Stimulated activated CD8-positive, alpha-beta memory T cell treated with anti-CD3 and anti-CD28 coated beads, Interleukin-7, amount 100 ng/mL, for 1 hour (primary cell): Measurements from ENCODE around the gene UGT1A1.

ENCODE experiments used
- DNase-seq, 2 donors: peaks; one replicate each; pipeline ENCODE4 v3.0.0-alpha.2; 2020; ENCODE audit warnings: low read depth in 2 of 2

The UGT1A1 gene

DNA sequence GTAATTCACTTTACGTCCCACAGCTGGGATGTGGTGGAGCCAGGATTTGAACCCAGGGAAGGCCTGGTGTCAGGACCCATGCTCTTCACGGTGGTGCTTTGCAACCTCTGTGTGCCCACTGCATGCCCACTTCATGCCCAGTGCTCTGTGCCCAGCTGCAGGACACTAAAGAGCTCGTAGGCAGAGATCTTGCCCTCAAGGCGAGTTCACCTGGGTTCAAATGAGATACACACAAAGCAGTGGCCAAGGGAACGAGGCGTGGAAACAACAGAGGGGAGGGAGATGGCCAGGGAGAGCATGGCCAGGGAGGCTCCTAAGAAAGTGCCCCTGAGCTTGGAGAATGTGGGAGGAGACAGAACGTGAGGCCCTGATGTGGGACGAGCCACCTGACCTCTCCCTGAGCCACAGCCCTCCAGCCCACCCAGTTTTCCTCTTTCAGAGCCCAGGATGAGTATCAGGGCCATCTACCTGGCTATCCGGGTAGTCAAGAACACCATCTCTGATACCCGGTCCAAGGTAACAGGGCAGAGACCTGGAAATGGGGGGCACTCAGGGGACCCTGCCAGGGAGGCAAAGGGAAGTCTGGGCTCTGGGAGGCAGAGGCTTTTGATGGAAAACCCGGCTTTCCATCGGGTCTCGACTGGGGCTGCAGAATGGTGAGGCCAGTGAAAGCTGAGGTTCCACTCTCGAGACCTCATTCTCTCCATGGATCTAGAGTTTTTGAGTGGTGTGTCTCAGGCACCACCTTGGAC lies 38.4 kb downstream of the UGT1A1 start:
- no peak for DNase-seq

DNA sequence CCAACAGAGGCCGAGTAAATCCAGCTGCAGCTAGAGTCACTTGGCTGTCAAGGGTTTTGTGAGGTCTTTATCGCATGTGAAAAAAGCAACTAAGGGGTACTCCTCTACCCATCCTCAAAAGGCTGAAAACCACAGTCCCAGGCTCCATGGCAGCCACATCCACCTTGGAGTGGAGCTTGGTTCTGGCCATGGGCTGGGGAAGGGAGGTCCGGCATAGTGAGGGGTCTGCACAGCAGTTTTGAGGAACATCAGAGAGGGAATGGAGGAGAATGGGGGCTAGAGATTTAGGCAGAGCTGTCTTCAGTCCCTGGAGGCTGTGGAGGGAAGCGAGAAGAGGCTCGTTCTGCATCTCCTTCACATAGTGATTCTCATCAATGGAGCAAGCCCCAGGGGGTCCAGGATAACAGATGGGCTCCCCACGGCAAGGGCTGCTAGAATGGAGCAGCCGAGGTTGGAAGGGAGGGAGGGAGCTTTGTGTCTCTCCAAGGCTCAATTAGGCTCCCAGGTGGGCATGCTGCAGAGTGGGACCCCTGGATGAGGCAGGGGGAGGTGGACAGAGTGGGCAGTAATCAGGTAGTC lies 39.1 kb downstream of the UGT1A1 start:
- no peak for DNase-seq

DNA sequence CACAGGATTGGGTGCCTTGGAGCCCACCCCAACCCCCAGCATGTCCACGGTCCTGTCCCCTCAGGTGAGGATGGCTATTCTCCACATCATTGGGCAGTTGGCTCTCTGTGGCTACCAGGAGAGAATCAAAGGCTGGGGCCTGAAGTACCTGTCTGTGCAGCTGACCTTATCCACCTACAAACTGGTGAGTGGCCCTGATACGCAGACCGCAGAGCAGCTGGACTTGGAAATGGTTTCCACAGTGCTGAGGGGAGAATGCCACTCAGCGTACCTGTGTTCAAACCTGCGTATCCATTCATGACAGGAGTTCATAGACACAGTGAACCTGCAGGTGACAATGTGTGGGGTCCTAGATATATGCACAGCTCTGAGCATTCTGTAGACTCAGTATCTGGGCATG lies 39.6 kb downstream of the UGT1A1 start:
- DNase-seq, result no peak

DNA sequence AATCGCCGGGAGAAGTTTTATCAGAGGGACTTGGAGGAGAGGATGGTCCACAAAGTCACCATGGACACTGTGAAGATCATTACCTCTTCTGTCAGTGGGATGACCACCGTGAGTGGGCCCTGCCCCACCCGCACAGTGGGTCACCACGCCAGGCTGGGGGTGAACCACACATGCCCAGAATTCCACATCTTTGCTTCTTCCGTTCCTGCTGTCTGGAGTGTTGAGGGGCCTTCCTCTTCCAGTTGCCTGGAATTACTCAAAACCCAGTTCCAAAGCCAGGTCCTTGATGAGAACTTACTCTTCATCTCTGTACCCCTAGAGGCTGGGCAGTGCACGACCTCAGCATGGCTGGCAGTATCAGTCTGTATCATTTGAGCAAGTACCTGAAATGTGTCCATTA lies 40.1 kb downstream of the UGT1A1 start:
- no peak for DNase-seq

DNA sequence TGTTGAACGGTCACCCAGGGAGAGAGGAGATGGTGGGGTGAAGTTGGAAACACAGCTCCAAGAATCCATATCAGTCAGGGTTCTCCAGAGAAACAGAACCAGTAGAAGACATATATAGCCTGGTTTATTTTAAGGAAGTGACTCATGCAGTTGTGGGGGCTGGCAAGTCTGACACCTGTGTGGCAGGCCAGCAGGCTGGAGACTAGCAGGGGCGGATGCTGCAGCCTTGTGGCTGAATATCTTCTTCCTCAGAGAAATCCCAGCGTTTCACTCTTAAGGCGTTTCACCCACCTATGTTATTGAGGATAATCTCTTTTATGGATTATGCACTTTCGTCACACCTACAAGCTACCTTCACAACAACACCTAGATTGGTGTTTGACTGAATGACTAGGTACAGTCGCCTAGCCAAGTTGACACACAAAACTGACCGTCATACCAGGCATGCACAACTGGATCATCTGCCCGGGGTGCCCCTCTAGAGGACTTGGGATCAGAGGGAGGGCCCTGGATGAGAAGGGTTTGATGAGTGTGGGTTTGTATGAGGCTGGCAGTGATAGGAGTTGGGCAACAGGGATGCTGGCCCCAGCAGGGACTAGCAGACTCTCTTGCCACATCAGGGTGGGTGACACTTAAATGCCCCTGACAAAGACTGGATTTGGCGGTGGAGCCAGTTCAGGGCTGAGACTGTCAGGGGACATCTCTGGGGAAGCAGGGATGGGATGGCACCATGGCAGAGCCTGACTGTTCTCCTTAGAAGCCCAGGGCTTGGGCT lies 41.5 kb downstream of the UGT1A1 start:
- DNase-seq, result no peak

DNA sequence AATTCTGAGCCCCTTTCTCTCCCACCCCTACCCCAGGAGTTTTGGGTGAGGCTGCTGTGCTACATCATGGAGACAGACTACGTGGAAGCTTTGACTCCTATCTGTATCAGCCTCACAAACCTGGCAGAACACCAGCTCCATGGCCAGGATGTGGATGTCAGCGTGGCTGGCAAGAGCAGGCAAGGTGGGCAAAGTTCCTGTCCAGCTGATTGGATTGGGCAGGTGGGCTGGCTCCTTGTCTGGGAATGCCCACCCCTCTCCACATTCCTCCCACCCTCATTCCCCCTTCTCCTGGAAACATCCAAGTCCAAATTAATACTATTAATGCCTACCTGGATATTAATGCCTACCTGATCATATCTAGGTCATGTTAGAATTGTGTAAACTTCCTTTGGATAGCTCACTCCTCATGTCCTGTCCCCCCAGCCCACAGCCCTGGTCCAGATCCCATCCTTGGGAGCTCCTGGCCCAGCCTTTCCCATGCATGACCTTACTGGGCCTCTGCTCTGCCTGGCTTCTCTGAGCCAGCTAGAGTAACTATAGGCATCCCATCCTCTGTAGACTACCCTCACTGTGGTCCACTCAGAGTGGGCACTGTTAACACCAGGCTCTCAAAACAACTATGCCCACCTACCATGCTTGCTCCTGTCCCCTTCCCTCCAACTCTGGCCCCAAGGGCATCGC lies 42.2 kb downstream of the UGT1A1 start:
- DNase-seq, result no peak

DNA sequence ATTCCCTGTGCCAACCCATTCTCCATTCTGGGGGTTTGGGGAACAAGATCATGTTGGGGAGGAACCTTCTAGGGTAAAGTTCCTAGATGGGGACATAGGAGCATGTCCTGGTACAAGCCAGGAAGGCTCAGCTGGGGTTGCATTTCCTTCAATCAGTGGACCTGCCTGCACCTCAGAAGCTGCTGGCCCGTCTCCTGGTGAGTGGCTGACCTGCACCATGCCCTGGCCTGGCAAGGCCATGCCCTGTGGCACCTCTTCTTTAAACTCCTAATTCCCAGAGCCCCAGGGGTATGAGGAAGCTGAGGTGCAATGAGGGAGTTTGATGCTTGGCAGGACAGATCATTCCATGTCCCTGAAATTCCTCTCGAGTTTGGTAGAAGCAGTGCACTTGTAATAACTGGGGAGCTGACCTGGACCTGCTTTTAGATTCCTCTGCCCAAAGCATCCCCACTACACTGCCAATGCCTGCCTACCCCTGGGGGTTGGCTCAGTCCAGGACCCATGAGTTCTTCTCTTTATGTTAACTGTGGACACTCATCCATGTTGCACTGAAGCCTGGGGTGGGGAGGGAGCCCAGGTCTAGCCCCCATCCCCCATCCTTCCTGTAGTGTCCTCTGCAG lies 43.3 kb downstream of the UGT1A1 start:
- DNase-seq, result no peak

DNA sequence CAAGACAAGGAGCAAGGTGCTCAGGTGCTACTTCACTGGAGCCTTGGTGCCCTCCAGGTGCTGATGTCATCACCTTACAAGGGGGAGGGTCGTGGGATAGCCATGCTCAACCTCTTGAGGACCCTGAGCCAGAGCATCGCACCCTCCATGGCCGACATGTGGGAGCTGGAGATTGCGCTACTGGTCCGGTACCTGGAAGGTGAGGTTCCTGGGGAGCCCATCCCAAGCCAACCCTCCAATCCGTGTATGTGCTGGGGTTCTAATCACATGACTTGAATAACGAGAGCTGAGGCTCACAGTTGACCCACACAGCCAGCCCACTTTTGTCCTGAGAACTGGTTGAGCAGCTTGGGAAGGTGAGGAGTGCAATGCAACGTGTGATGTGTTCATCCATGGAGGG lies 43.9 kb downstream of the UGT1A1 start:
- no peak for DNase-seq

DNA sequence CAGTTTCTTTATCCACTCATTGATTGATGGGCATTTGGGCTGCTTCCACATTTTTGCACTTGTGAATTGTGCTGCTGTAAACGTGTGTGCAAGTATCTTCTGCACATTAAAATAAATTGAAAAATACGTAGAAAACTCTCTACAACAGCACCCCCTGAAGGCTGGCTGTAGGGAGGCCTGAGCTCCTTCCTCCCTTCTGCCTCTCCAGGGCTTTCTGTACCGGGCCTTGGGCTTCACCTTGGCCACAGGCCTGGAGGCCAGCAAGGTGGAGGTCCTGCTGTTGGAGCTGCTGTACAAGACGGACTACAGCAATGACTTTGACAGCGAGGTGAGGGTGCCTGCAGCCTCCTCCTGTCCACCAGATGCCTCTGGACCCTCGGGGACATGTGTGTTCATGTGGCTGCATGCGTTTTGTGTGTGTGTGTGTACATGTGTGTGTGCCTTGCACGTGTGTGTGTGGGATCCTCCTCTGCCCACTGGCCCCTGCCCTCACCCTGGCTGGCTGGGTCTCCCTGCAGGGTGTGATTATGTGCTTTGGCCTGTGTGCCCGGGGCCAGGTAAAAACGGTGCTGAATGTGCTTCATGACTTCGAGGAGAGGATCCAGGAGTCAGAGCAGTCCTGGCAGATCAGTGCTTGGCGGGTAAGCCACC lies 47.3 kb downstream of the UGT1A1 start:
- DNase-seq, result no peak

DNA sequence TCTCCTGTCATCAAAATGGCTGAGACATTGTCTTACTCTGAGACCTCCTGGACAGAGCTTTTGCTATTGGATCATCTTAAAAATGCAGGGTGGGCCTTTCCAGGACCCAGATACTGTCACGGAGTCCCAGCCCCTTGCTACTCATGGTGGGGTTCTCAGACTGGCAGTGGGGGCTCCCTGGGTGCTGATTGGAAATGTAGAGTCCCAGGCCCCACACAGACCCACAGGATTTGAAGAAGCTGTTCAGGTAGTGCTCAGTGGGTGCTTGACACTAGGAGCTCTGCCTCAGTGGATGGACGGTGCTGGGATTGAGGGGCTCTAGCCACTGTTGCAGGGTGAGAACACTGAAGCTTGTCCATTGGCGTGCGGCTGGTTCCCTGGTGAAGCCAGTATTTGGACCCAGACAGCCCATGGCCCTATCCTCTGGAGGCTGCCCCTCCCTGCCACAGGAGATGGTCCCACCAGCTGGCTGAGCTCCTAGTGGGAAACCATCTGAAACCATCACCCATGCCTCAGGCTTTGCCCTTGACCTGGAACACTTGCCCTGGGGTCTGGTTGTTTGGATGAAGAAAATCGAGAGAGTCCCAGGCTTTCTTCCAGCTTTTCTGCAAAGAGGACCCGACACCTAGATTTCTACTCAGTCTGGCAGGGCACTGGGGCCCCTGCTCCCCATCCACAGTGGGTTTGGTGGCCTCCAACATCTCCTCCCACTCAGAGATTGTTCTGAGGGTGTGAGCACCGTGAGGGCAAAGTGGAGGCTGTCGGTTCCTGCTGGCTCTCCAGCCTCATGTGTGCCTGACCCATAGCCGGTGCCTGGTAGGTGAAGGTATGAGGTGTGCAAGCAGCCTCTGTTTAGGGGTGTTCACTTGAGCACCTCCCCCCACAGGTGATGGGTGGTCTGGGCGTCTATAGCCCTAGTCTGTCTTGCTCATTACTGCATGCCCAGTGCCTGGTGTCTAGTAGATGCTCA lies 48.2 kb downstream of the UGT1A1 start:
- no peak for DNase-seq

DNA sequence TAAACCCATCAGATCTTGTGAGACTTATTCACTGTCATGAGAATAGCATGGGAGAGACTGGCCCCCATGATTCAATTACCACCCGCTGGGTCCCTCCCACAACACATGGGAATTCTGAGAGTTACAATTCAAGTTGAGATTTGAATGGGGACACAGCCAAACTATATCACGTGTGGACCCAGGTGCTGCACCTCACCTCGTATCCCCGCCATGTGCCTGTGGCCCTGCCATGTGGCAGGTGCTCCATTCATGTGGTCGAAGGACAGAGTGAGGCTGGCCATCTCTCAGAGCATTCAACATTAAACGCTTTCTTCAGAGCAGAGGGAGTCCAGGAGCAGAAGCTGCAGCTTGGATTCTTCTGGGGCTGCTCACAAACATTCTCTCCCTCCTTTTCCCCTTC lies 50.3 kb downstream of the UGT1A1 start:
- no peak for DNase-seq

DNA sequence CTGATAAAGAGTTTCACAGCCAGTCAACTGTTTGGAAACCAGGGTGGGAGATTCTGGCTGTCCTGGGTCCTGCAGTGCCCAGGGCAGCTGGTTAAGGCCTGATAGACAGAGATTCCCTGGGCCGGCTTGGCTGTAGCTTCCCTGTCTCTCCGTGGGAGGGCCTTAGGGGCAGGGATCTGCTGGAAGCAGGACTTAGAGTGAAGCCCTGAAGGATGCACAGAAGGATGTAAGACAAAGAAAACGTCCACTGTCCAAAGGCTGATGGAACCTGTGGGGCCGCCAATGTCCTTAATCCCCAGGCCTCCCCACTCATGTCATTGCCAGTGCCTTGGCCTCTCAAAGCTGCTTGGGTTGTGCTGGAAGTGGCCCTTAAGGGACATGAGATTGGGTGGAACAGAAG lies 51.0 kb downstream of the UGT1A1 start:
- no peak for DNase-seq

DNA sequence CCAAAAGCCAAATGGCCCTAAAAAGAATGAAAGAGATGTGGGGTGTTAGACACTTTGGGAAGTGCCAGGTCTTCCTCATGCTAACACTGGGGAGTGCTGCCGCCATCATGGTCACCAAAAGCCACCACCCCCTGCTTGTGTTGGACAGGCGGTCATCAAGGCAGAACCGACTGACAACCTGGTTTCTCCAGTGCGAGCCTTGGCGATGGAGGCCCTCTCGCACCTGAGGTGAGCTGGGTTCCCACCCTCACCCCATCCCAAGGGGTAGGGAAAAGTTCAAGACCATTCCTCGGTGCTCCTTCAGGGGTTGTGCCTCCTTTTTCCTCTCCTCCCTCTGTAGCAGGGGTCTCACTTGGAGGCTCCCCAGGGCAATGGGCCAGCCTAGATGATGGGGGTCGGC lies 51.7 kb downstream of the UGT1A1 start:
- DNase-seq, result no peak

DNA sequence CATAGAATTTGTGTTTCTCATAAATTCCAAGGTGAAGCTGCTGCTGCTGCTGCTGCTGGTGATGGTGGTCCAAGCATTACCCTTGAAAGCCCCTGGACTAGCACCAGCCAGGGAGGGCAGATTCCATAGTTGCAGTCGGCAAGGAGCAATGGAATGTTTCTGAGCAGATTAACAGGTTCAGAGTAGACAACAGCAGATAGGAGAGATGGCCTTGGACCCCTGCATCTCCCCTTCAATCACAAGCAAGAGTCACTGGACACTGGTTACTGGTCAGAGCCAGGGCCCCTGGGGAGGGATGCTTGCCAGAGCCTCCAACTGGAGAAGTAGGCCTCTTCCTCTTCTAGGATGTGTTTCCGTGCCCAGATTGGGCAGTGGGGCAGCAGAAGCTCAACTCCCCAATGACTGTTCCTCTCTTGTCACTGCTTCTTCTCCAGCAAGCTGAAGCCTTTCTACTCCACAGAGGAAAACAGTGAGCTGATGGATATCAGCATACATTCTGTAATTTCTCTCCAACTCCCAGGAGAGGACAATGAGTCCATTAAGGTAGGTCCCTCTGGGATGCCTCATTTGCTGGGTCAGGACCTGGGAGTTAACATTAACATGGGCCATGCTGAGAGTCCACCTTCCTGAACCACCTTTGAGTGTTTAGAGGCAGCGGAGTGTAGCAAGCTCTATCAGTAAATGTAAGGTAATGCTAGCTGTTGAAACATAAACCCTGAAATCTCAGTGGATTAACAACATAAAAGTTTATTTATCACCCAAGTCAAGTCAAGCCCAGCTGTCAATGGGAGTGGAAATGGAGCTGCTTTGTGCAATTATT lies 53.4 kb downstream of the UGT1A1 start:
- no peak for DNase-seq

DNA sequence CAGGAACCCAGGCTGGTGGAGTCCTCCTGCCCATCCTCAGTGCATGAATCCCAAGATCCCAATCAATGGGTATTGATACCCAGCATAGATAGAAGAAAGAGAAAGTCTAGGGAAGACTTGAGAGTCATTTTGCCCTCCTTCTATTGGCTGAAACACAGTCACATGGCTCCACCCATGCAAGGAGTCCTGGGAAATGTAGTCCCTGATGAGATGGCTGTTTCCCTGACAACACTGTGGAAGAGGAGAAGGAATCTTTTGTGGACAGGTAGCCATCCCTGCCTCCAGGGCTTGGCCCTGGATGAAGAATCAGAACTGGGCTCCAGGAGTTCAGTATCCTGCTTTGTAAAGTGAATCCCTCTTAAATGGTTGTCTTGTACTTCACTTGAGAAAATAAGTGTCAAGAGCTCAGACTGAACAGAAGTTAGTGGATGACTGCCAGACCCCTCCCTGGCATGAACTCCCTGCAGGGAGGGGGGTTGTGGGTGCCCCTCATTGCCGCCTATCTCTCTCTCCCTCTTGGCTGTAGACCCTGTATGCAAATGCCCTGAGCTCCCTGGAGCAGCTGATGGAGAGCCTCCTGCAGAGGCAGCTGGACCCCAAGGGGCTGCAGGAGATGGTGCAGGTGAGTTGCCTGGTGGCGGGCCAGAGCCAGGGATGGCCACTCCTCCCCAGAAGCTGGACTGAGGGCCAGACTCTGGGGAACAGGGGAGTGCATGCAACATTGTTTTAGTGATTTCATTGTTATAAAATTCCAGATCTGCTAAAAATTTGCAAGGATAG lies 54.2 kb downstream of the UGT1A1 start:
- no peak for DNase-seq

DNA sequence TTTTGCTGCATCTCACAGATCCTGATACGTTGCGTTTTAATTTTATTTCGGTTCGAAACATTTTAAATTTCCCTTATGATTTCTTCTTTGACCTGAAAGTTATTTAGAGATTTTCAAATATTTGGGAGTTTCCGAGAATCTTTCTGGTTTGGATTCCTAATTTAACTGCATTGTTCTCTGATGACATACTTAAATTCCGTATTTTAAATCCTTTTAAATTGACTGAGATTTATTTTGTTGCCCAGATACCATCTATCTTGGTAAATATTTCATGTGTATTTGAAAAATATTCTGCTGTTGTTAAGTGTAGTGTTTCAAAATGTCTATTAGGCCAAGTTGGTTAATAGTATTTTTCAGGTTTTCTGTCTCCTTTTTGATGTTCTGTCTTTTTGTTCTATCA lies 55.8 kb downstream of the UGT1A1 start:
- DNase-seq, result no peak

DNA sequence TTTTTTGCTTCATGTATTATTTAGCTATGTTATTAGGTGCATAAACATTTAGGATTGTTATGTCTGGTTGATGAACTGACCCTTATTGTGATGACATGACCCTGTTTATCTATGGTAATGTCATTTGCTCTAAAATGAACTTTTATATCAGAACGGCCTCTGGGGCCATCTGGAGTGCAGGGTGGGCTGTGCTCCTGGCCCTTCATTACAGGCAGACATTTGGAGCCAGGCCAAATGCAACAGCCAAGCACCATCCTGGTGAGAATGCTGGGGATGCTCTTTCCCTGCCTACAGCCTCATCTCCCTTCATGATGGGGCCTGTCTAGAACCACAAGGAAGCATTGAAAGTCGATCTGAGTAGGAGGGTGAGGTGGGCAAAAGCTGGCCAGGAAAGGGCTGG lies 56.3 kb downstream of the UGT1A1 start:
- no peak for DNase-seq

DNA sequence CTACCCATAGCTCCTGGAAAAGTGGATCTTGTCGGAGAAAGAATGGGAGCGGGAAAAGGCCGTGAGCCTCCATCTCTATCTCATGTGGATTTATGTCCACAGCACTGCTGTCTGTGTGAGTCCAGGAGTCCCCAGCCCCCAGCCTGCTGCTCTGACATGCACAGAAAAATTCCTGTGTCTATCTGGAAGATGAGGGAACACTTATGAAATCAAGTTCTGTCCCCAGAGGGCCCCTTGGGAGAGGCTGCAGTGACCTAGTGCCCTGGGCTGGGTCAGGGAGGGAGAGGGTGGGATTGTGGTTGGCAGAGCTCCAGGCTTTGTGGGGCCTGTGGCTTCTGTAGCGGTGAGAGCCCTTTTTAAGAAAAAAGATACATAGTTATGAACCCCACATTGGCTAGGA lies 56.7 kb downstream of the UGT1A1 start:
- DNase-seq, result no peak
